ENCODE data around the gene LMF1. TPM values are rescaled to one million over a fixed set of nuclear protein-coding genes. Genes with fewer than 3 reads are reported as not detected.
A peak's percentile ranks its signal among the peaks of the same experiment; 100 is the strongest.

The LMF1 gene
- total RNA-seq, 6 donors from 2014 or later, result 20.3 to 147 (median 28.2) TPM

DNA sequence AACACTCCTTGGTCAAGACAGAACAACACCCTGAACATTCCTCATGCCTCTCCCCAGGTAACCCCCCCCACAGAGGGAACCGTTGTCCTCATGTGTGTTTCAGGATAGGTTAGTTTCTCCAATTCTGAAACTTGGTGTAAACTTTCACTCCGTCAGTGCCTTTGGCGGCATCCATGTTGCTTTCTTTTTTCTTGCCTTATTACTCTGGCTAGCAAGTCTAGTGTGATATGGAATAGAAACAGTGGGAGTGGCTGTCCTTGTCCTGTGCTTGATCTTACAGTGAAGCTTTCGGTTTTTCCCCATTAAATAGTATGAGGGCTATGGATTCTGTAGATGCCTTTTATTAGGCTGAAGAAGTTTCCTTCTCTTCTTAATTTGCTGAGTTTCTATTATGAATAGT is 134.6 kb downstream of the LMF1 start:
- no peak overlapping the region for H3K4me3 ChIP-seq
- no peaks in the 10 kb centered on the region for H3K36me3 ChIP-seq
- no peaks in the 10 kb centered on the region for H3K27me3 ChIP-seq
- no peak for TF ChIP-seq POLR2AphosphoS5 (IDR thresholded peaks at IDR 0.05)
- no peak for TF ChIP-seq EP300 (IDR thresholded peaks at IDR 0.05)
- no peak for TF ChIP-seq POLR2A (IDR thresholded peaks at IDR 0.05)
- TF ChIP-seq, protein P1, sequence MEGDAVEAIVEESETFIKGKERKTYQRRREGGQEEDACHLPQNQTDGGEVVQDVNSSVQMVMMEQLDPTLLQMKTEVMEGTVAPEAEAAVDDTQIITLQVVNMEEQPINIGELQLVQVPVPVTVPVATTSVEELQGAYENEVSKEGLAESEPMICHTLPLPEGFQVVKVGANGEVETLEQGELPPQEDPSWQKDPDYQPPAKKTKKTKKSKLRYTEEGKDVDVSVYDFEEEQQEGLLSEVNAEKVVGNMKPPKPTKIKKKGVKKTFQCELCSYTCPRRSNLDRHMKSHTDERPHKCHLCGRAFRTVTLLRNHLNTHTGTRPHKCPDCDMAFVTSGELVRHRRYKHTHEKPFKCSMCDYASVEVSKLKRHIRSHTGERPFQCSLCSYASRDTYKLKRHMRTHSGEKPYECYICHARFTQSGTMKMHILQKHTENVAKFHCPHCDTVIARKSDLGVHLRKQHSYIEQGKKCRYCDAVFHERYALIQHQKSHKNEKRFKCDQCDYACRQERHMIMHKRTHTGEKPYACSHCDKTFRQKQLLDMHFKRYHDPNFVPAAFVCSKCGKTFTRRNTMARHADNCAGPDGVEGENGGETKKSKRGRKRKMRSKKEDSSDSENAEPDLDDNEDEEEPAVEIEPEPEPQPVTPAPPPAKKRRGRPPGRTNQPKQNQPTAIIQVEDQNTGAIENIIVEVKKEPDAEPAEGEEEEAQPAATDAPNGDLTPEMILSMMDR (IDR thresholded peaks at IDR 0.05), result no peak
- no peak overlapping the region for H3K27ac ChIP-seq
- DNase-seq, result no peak
- peaks cover 0 to 8% (median 7%) of the 10 kb centered on the region in 4 donors for H3K4me1 ChIP-seq
- H3K9me3 ChIP-seq, result peaks cover 6 to 23% (median 16%) of the 10 kb centered on the region in 4 donors
- no peak for ATAC-seq (ENCODE audit: low FRiP score in 2 of 2)
- 88 to 91% methylated on average over 4 of the region's 4 CpGs for WGBS, 2 donors

DNA sequence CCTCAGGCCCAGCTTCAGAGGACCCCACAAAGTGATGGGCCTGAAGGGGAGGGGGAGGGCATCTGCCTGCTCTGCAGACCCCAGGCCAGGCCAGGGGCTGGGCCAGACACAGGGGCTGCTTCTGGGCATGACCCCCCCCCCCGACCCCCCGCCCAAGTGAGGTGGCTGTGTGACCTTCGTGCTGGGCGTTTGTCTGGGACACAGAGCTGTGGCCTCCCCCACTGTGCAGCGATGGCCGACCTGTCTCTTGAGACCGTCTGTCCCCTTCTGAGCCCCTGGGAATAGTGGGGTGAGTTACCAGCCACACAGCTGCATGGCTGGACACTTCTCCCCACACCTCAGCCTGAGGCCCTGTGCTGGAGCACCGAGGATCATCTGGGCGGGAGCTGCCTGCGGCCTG is 135.4 kb downstream of the LMF1 start:
- H3K9me3 ChIP-seq, result peaks cover 6 to 23% (median 16%) of the 10 kb centered on the region in 4 donors
- TF ChIP-seq EP300 (IDR thresholded peaks at IDR 0.05), result no peak
- TF ChIP-seq, protein P1 (IDR thresholded peaks at IDR 0.05), result no peak
- no peak for TF ChIP-seq POLR2AphosphoS5 (IDR thresholded peaks at IDR 0.05)
- TF ChIP-seq POLR2A (IDR thresholded peaks at IDR 0.05), result no peak
- 91 to 94% methylated on average over 9 to 10 of the region's 10 CpGs for WGBS, 2 donors
- H3K4me1 ChIP-seq, result peaks cover 0 to 16% (median 7%) of the 10 kb centered on the region in 4 donors
- peak in 1 of 2 donors; percentile 38 for DNase-seq
- H3K27me3 ChIP-seq, result no peaks in the 10 kb centered on the region
- ATAC-seq (ENCODE audit: low FRiP score in 2 of 2), result no peak
- no peak overlapping the region for H3K27ac ChIP-seq
- no peak overlapping the region for H3K4me3 ChIP-seq
- H3K36me3 ChIP-seq, result no peaks in the 10 kb centered on the region

DNA sequence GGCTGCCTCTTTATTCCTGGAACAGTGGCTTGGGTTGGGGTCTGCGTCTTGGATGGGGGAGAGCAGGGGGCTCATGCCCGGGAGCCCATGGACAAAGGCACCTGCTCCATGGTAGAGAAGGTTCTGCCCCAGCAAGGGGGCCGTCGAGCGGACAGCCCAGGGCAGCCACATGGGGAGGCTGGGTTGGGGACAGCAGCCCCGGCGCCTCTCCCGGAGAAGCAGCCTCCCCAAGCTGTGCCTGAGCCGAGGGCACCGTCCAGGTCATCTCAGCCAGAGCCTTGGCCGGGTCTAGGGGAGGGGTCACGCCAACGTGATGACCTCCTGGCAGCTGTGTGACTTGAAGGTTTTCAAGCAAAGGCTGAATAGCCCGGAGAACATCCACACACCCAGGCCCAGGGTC is 137.4 kb downstream of the LMF1 start:
- 56 to 89% methylated on average over 2 to 12 of the region's 14 CpGs for WGBS, 2 donors
- Histone ChIP-seq H3K9me3 (peaks cover 6 to 23% (median 16%) of the 10 kb centered on the region in 4 donors), H3K27ac (no peak overlapping the region), H3K4me1 (peaks cover 0 to 16% (median 7%) of the 10 kb centered on the region in 4 donors), H3K36me3 (no peaks in the 10 kb centered on the region), H3K4me3 (no peak overlapping the region), H3K27me3 (no peaks in the 10 kb centered on the region)
- DNase-seq (peak in 1 of 2 donors; percentile 58), ATAC-seq (ENCODE audit: low FRiP score in 2 of 2) (no peak)
- TF ChIP-seq, protein P1 (IDR thresholded peaks at IDR 0.05), result no peak
- TF ChIP-seq POLR2AphosphoS5 (IDR thresholded peaks at IDR 0.05) (no peak), EP300 (IDR thresholded peaks at IDR 0.05) (no peak), POLR2A (IDR thresholded peaks at IDR 0.05) (no peak)

- Histone ChIP-seq H3K4me3 (no peak overlapping the region), H3K4me1 (peaks cover 0 to 16% (median 7%) of the 10 kb centered on the region in 4 donors), H3K36me3 (no peaks in the 10 kb centered on the region), H3K27me3 (no peaks in the 10 kb centered on the region), H3K27ac (no peak overlapping the region), H3K9me3 (peaks cover 6 to 23% (median 16%) of the 10 kb centered on the region in 4 donors)
- TF ChIP-seq POLR2AphosphoS5 (IDR thresholded peaks at IDR 0.05) (no peak), EP300 (IDR thresholded peaks at IDR 0.05) (no peak), POLR2A (IDR thresholded peaks at IDR 0.05) (no peak)
- TF ChIP-seq, protein P1 (IDR thresholded peaks at IDR 0.05), result no peak
- ATAC-seq (ENCODE audit: low FRiP score in 2 of 2) (no peak), DNase-seq (peak in 1 of 2 donors; percentile 77)
- 87 to 88% methylated on average over 11 to 33 of the region's 35 CpGs for WGBS, 2 donors
Observed at GRCh38 chr16:832652-833336, 138.0 kb downstream of the LMF1 start.

Measured in upper lobe of left lung (tissue), 6 donors.